Activated CD8-positive, alpha-beta T cell treated with anti-CD3 and anti-CD28 coated beads for 36 hours (primary cell): Measurements from ENCODE around the gene SYT8. TPM values are rescaled to one million over a fixed set of nuclear protein-coding genes. Genes with fewer than 3 reads are reported as not detected.

Source experiments
- ATAC-seq: fragments of 200-7000 bp; cut with Tn5 transposase; one replicate; pipeline ENCODE4 v1.10.0; 2021; ENCODE audit warnings: mild to moderate bottlenecking, moderate library complexity
- CTCF ChIA-PET: fragments of 350-600 bp; sonication (Branson Sonifier 250); formaldehyde crosslinking; loops from one replicate; lab custom pipeline; 2021; ENCODE audit warnings: antibody characterized with exemption; lab: Charles Lee
- POLR2A ChIA-PET: fragments of 350-600 bp; sonication (Branson Sonifier 250); formaldehyde crosslinking; loops from one replicate; lab custom pipeline; 2021; ENCODE audit warnings: antibody characterized with exemption; lab: Charles Lee
- DNase-seq: peaks from one replicate; pipeline ENCODE4 v3.0.0-alpha.2; 2020
- H3K27ac Mint-ChIP-seq: one replicate; pipeline ENCODE4 v1.8.0; 2021; ENCODE audit warnings: mild to moderate bottlenecking, mixed read lengths
- H3K27me3 Mint-ChIP-seq: one replicate; pipeline ENCODE4 v1.8.0; 2021; ENCODE audit warnings: mixed read lengths
- H3K36me3 Mint-ChIP-seq: one replicate; pipeline ENCODE4 v1.8.0; 2021; ENCODE audit warnings: low read depth, mixed read lengths
- H3K4me1 Mint-ChIP-seq: one replicate; pipeline ENCODE4 v1.8.0; 2021; ENCODE audit warnings: low read depth, mixed read lengths
- H3K4me3 Mint-ChIP-seq: one replicate; pipeline ENCODE4 v1.8.0; 2021; ENCODE audit warnings: mild to moderate bottlenecking, moderate library complexity, mixed read lengths
- H3K9me3 Mint-ChIP-seq: one replicate; pipeline ENCODE4 v1.8.0; 2021; ENCODE audit warnings: mixed read lengths
- intact Hi-C: fragments of 100-400 bp; cut with micrococcal nuclease; formaldehyde crosslinking; loops from one replicate; pipeline ENCODE4 v1.10.0; 2022
- total RNA-seq, 2 experiments: library from RNA; stranded (reverse); gene quantifications; one replicate each; pipeline ENCODE4 v1.2.3, GENCODE V29; 2021
- TF ChIP-seq, protein P1 (sequence below): fragments of 200-600 bp; IDR thresholded peaks from one replicate; pipeline ENCODE4 v1.8.0; 2022; ENCODE audit warnings: antibody characterized with exemption, mild to moderate bottlenecking

Gene SYT8
- total RNA-seq, 2 experiments from 2014 or later: not detected

DNA sequence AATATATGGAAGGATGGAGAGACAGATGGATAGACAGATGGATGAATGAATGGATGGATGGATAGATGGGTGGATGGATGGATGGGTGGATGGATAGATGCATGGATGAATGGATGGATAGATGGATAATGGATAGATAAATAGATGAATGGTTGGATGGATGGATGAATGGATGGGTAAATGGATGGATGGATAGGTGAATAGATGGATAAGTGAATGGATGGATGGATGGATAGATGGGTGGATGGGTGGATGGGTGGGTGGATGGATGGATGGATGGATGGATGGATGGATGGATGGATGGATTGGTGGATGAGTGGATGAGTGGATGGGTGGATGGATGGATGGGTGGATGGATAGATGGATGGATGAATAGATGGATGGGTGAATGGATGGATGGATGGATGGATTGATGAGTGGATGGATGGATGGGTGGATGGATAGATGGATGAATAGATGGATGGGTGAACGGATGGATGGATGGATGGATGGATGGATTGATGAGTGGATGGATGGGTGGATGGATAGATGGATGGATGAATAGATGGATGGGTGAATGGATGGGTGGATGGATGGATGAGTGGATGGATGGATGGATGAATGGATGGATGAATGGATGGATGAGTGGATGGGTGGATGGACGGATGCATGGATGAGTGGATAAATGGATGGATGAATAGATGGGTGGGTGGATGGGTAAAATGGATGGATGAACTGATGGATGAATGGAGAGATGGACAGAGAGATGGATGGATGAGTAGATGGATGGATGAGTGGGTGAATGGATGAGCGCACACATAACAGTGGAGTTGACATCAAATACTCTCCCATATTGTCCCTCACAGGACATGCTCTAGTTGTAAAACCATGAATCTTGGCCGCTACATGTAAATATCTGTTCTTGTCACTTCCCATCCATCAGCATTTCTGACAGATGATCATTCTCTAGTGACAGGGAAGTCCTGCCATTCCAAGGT, 26.9 kb downstream of the SYT8 start:
- Mint-ChIP-seq H3K27me3 (no peaks in the 10 kb centered on the region), H3K4me3 (no peak overlapping the region), H3K27ac (no peak overlapping the region), H3K9me3 (no peaks in the 10 kb centered on the region), H3K36me3 (peaks cover 4% of the 10 kb centered on the region), H3K4me1 (peaks cover 13% of the 10 kb centered on the region)
- TF ChIP-seq, protein P1, sequence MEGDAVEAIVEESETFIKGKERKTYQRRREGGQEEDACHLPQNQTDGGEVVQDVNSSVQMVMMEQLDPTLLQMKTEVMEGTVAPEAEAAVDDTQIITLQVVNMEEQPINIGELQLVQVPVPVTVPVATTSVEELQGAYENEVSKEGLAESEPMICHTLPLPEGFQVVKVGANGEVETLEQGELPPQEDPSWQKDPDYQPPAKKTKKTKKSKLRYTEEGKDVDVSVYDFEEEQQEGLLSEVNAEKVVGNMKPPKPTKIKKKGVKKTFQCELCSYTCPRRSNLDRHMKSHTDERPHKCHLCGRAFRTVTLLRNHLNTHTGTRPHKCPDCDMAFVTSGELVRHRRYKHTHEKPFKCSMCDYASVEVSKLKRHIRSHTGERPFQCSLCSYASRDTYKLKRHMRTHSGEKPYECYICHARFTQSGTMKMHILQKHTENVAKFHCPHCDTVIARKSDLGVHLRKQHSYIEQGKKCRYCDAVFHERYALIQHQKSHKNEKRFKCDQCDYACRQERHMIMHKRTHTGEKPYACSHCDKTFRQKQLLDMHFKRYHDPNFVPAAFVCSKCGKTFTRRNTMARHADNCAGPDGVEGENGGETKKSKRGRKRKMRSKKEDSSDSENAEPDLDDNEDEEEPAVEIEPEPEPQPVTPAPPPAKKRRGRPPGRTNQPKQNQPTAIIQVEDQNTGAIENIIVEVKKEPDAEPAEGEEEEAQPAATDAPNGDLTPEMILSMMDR: no peak
- ChIA-PET CTCF (interaction anchor here (1.3 kb wide), 1 partner anchor 15 kb away, joined by 4 read pairs; no protein-coding TSS in a partner anchor), POLR2A (interaction anchor here (0.7 to 1.8 kb wide), 2 partner anchors 9 to 149 kb away, joined by 3 to 11 read pairs; partner anchors contain the start of gene LSP1)
- ATAC-seq: no peak
- intact Hi-C loops: no loop called here
- no peak for DNase-seq

DNA sequence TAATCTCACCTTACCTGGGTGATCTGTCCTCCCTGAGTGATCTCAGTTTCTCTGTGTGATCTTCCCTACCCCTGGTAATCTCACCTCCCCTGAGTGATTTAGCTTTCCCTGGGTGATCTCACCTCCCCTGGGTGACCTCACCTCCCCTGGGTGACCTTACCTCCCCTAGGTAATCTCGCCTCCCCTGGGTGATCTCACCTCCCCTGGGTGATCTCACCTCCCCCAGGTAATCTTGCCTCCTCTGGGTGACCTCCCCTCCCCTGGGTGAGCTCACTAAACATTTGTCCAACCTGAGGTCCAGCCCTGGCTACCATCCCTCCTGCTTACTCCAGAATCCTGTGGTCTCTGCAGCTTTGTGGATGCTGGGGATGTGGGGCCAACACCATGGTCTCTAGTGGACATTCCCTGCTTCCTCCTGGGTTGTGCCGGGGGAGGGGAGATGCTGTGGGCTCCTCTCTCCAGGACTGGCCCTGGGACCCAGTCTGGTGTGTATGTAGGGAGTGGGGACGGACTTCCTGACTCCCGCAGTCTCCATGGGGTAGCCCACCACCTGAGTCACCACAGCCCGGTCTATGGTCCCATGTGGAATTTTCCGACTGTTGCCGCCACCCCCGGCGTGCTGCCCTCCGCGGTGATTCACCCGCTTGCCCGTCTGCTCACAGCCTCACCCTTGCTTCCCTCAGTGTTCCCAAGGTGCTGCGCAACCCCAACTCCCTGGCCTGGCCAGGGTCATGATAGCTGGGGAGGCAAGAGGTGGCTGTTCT, 28.0 kb downstream of the SYT8 start:
- CTCF ChIA-PET: interaction anchor here (1.3 kb wide), 1 partner anchor 13 kb away, joined by 4 read pairs; no protein-coding TSS in a partner anchor
- TF ChIP-seq, protein P1: no peak
- Mint-ChIP-seq H3K27me3 (no peaks in the 10 kb centered on the region), H3K36me3 (peaks cover 4% of the 10 kb centered on the region), H3K27ac (no peak overlapping the region), H3K4me1 (peaks cover 15% of the 10 kb centered on the region), H3K4me3 (no peak overlapping the region), H3K9me3 (no peaks in the 10 kb centered on the region)
- DNase-seq: no peak
- POLR2A ChIA-PET: interaction anchor here (0.7 to 1.8 kb wide), 2 partner anchors 10 to 148 kb away, joined by 3 to 11 read pairs; partner anchors contain the start of gene LSP1
- no peak for ATAC-seq
- intact Hi-C loops: no loop called here

DNA sequence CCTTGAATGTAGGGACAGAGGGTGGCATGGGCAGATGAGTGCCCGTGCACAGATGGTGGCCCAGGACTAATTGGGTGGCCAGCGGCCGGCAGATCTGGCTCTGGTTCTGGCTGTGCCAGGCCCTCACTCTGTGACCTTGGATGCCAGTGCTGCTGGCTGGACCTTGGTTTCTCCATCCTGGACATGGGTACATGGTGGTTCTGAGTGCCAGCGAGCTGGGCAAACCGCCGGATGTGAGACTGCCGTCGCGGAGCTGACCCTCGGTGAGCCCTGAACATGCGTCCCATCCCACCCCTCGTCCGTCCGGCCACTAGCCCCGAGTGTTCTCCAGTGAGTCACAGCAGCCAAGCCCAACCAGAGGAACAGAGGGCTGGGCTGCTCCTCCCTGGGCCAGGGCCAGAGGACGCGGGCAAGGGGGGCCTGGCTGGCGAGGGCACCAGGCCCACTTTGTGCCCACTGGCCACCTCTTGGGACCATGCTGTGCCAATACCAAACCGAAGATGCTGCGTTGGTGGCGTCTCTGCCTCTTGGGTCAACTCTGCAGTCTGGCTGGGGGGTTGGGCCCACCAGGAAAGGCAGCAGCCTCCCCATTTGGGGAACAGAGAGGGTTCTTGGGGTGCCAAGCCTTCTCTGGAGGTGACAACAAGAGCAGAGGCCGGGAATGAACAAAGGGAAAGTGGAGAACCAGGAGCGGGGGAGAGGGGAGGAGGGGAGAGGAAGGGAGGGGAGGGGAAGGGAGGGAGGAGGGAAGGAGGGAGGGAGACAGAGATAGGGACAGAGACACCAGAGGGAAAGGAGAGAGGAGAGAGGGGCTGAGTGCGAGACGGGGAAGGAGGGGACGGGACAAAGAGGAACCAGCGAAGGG, 28.8 kb downstream of the SYT8 start:
- ChIA-PET CTCF (no interaction called here), POLR2A (interaction anchor here (1.8 kb wide), 1 partner anchor 11 kb away, joined by 11 read pairs; the partner anchor contains the start of gene LSP1)
- no peak overlapping the region for H3K4me3 Mint-ChIP-seq
- no peak overlapping the region for H3K27ac Mint-ChIP-seq
- H3K4me1 Mint-ChIP-seq: peaks cover 20% of the 10 kb centered on the region
- no peak for DNase-seq
- intact Hi-C loops: no loop called here
- no peak for ATAC-seq
- peaks cover 2% of the 10 kb centered on the region for H3K36me3 Mint-ChIP-seq
- H3K9me3 Mint-ChIP-seq: no peaks in the 10 kb centered on the region
- no peaks in the 10 kb centered on the region for H3K27me3 Mint-ChIP-seq
- TF ChIP-seq, protein P1: no peak

DNA sequence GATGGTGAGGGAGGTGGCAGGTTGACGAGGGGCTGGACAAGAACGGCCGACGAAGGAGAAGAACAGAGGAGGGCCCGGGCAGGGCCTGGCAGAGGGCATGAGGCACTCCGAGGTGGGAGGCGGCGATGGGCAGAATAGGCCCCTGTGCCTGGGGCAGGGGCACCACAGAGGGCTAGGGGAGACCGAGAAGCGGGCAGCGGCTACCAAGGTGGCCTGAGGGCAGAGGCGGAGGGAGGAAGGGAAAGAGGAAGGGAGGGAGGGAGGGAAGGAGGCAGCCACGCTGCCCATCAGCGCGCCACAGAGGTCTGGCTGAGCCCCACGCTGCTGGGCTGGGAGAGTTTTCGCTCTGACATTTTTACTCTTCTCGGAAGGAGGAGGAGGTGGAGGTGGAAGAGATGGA, 29.4 kb downstream of the SYT8 start:
- TF ChIP-seq, protein P1: no peak
- CTCF ChIA-PET: no interaction called here
- Mint-ChIP-seq H3K27me3 (no peaks in the 10 kb centered on the region), H3K27ac (no peak overlapping the region), H3K36me3 (peaks cover 2% of the 10 kb centered on the region), H3K4me1 (peaks cover 22% of the 10 kb centered on the region), H3K9me3 (no peaks in the 10 kb centered on the region), H3K4me3 (no peak overlapping the region)
- ATAC-seq: no peak
- no peak for DNase-seq
- POLR2A ChIA-PET: interaction anchor here (1.3 kb wide), 1 partner anchor 25 kb away, joined by 3 read pairs; no protein-coding TSS in a partner anchor
- intact Hi-C loops: no loop called here
